Measurements from ENCODE around the gene PRG3.

- TF ChIP-seq POLR2A (IDR thresholded peaks at IDR 0.05; ENCODE audit: low read depth, low read length) (no peak), EZH2 (IDR thresholded peaks at IDR 0.05; ENCODE audit: borderline replicate concordance, low read depth, low read length, severe bottlenecking) (no peak), CTCF (IDR thresholded peaks at IDR 0.05; ENCODE audit: extremely low read depth in 1 of 2, insufficient read depth in 1 of 2, low read depth in 1 of 2, low read length in 2 of 2) (no peak), MYC (IDR thresholded peaks at IDR 0.05; ENCODE audit: low read depth, low read length) (no peak)
These were observed 39.6 kb downstream of the PRG3 start for GRCh38 chr11:57341250-57341808.

Data from endothelial cell of umbilical vein (primary cell).